Smooth muscle cell (in vitro differentiated cells): ENCODE results near the gene CUBN. TPM values are rescaled to one million over a fixed set of nuclear protein-coding genes. Genes with fewer than 3 reads are reported as not detected.
A peak's percentile ranks its signal among the peaks of the same experiment; 100 is the strongest.

Source experiments
- DNase-seq: peaks from one replicate; lab custom pipeline; 2025; ENCODE audit not compliant: unreplicated experiment; lab: John Stamatoyannopoulos, UW
- H2AFZ ChIP-seq: fragments of 200-600 bp; sonication (generic); 2 replicates; pipeline ENCODE4 v1.6.0; 2016; ENCODE audit warnings: antibody characterized with exemption, low read depth, mild to moderate bottlenecking
- H3F3A ChIP-seq: fragments of 200-600 bp; sonication (generic); 2 replicates; pipeline ENCODE4 v1.6.0; 2017; ENCODE audit warnings: antibody characterized with exemption, low read depth
- H3K27ac ChIP-seq: fragments of 200-600 bp; sonication (generic); 2 replicates; pipeline ENCODE4 v1.5.1; 2016; ENCODE audit warnings: low read depth, mild to moderate bottlenecking
- H3K27me3 ChIP-seq: fragments of 200-600 bp; sonication (generic); 2 replicates; pipeline ENCODE4 v1.6.1; 2016; ENCODE audit warnings: low read depth, mild to moderate bottlenecking
- H3K36me3 ChIP-seq: fragments of 200-600 bp; sonication (generic); 2 replicates; pipeline ENCODE4 v1.5.1; 2016; ENCODE audit warnings: low read depth
- H3K4me1 ChIP-seq: fragments of 200-600 bp; sonication (generic); 2 replicates; pipeline ENCODE4 v1.5.1; 2016; ENCODE audit warnings: low read depth
- H3K4me2 ChIP-seq: fragments of 200-600 bp; sonication (generic); 2 replicates; pipeline ENCODE4 v1.6.0; 2016; ENCODE audit warnings: mild to moderate bottlenecking
- H3K4me3 ChIP-seq: fragments of 200-600 bp; sonication (generic); 2 replicates; pipeline ENCODE4 v1.5.1; 2016; ENCODE audit warnings: mild to moderate bottlenecking
- H3K79me2 ChIP-seq: fragments of 200-600 bp; sonication (generic); 2 replicates; pipeline ENCODE4 v1.6.0; 2016; ENCODE audit warnings: low read depth, mild to moderate bottlenecking
- H3K9ac ChIP-seq: fragments of 200-600 bp; sonication (generic); 2 replicates; pipeline ENCODE4 v1.6.0; 2016; ENCODE audit warnings: low read depth
- H3K9me3 ChIP-seq: fragments of 200-600 bp; sonication (generic); replicated peaks from 2 replicates; pipeline ENCODE4 v1.5.1; 2016; ENCODE audit warnings: low read depth
- H4K20me1 ChIP-seq: fragments of 200-600 bp; sonication (generic); 2 replicates; pipeline ENCODE4 v1.6.0; 2016; ENCODE audit warnings: low read depth
- WGBS: methylation state at CpG from one replicate; pipeline ENCODE4 v1.1.7; 2016; ENCODE audit warnings: low lambda C conversion rate; 5-methylcytosine and 5-hydroxymethylcytosine counted together
- polyA plus RNA-seq: library from polyadenylated mRNA; unstranded; fragments of >200 nt; fragmentation: Nextera tagmentation; extraction: Ambion mirVana; gene quantifications from 2 replicates; pipeline ENCODE4 v1.2.1, GENCODE V29; 2016
- total RNA-seq: library from RNA; depleted of rRNA; stranded (reverse); fragments of >200 nt; gene quantifications from 2 replicates; pipeline ENCODE4 v1.2.3, GENCODE V29; 2014
- TF ChIP-seq, protein P1 (sequence below): fragments of 200-600 bp; sonication (generic); IDR thresholded peaks from 2 replicates; pipeline ENCODE4 v1.5.1; 2017; ENCODE audit warnings: borderline replicate concordance, mild to moderate bottlenecking, antibody characterized with exemption; ENCODE audit not compliant: insufficient read depth, poor library complexity, severe bottlenecking

CUBN gene
- total and polyA plus RNA-seq, 2 experiments from 2014 or later, result 0.62 to 4.7 TPM

GRCh38 chr10:17035446-17035845 lies 94.2 kb downstream of the CUBN start:
- H2AFZ ChIP-seq, result peak overlapping the region; percentile 62
- no peaks in the 10 kb centered on the region for H3F3A ChIP-seq
- H4K20me1 ChIP-seq, result no peaks in the 10 kb centered on the region
- 73% methylated on average over 1 of the region's 1 CpG for WGBS
- peaks cover 8% of the 10 kb centered on the region for H3K4me1 ChIP-seq
- H3K4me3 ChIP-seq, result no peak overlapping the region
- H3K27me3 ChIP-seq, result no peaks in the 10 kb centered on the region
- no peak for DNase-seq
- H3K27ac ChIP-seq, result no peak overlapping the region
- TF ChIP-seq, protein P1, sequence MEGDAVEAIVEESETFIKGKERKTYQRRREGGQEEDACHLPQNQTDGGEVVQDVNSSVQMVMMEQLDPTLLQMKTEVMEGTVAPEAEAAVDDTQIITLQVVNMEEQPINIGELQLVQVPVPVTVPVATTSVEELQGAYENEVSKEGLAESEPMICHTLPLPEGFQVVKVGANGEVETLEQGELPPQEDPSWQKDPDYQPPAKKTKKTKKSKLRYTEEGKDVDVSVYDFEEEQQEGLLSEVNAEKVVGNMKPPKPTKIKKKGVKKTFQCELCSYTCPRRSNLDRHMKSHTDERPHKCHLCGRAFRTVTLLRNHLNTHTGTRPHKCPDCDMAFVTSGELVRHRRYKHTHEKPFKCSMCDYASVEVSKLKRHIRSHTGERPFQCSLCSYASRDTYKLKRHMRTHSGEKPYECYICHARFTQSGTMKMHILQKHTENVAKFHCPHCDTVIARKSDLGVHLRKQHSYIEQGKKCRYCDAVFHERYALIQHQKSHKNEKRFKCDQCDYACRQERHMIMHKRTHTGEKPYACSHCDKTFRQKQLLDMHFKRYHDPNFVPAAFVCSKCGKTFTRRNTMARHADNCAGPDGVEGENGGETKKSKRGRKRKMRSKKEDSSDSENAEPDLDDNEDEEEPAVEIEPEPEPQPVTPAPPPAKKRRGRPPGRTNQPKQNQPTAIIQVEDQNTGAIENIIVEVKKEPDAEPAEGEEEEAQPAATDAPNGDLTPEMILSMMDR, result no peak
- no peak overlapping the region for H3K9ac ChIP-seq
- H3K36me3 ChIP-seq, result no peaks in the 10 kb centered on the region
- H3K79me2 ChIP-seq, result no peaks in the 10 kb centered on the region
- no peaks in the 10 kb centered on the region for H3K9me3 ChIP-seq
- H3K4me2 ChIP-seq, result no peak overlapping the region

- DNase-seq, result no peak
- H3K4me1 ChIP-seq, result peaks cover 21% of the 10 kb centered on the region
- no peak overlapping the region for H3K9ac ChIP-seq
- no peaks in the 10 kb centered on the region for H3K27me3 ChIP-seq
- H3K4me3 ChIP-seq, result no peak overlapping the region
- H3K9me3 ChIP-seq, result no peaks in the 10 kb centered on the region
- peaks cover 5% of the 10 kb centered on the region for H3F3A ChIP-seq
- H3K27ac ChIP-seq, result no peak overlapping the region
- TF ChIP-seq, protein P1, result no peak
- no peak overlapping the region for H3K4me2 ChIP-seq
- peak overlapping the region; percentile 8 for H2AFZ ChIP-seq
- 75% methylated on average over 7 of the region's 7 CpGs for WGBS
- H3K79me2 ChIP-seq, result no peaks in the 10 kb centered on the region
- no peaks in the 10 kb centered on the region for H4K20me1 ChIP-seq
- H3K36me3 ChIP-seq, result no peaks in the 10 kb centered on the region
These were observed 95.9 kb downstream of the CUBN start for GRCh38 chr10:17033529-17034260.

DNA sequence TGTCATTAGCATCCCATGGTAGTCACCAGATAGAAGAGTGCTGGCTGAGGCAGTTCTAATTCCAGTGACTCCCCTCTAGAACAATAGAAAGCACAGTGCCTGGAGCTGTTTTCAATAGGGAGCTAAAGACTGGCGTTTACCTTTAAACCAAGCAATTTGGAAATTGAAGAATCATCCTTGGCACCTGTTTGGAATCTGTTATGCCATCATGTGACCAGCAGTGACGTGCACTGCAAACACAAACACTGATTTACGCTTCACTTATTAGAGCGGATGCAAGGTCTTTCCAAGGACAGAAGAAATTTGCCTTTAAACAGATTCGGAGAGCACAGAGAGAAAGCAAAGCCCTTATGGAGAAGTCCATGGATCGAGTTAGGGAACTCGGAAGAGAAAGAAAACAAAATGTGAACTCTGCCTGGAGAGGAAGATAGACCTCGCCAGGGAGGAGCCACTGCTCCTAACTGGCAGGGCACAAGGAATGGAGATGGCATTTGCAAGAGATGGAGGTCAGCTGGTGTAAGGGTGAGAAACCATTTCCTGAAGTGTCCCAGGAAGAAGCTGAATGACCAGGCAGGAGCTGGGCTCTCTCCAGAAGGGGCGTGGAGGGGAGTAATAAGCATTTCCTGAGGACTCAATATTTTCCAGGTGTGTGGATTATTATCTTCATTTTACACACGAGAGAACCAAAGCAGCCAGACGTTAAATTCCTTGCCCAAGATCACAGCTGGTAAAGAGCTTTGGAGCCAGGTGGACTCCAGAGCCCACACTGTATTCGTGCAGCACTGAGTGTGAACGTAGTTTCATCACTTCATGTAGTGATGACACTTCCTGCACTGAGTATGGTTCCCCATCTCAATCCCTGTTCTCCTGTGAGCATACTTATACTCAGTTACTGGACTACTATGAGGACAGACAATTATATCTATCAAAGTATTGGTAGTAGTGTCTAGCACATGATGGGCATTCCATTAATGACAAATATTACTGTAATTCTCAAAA lies 97.7 kb downstream of the CUBN start:
- no peak overlapping the region for H3K4me3 ChIP-seq
- H3K4me1 ChIP-seq, result peaks cover 22% of the 10 kb centered on the region
- H3F3A ChIP-seq, result peaks cover 8% of the 10 kb centered on the region
- no peaks in the 10 kb centered on the region for H3K27me3 ChIP-seq
- H3K36me3 ChIP-seq, result no peaks in the 10 kb centered on the region
- H3K9me3 ChIP-seq, result no peaks in the 10 kb centered on the region
- DNase-seq, result no peak
- H4K20me1 ChIP-seq, result no peaks in the 10 kb centered on the region
- no peaks in the 10 kb centered on the region for H3K79me2 ChIP-seq
- H3K4me2 ChIP-seq, result no peak overlapping the region
- H3K27ac ChIP-seq, result no peak overlapping the region
- H2AFZ ChIP-seq, result no peak overlapping the region
- TF ChIP-seq, protein P1, result no peak
- 94% methylated on average over 13 of the region's 13 CpGs for WGBS
- H3K9ac ChIP-seq, result no peak overlapping the region
